Activated naive CD4-positive, alpha-beta T cell treated with anti-CD3 and anti-CD28 coated beads, Interleukin-2, amount 50 U/mL, for 24 hours (primary cell): ENCODE measurements around the gene MAML2.

Experiments used
- H3K27ac Mint-ChIP-seq: one replicate; pipeline ENCODE4 v1.8.0; 2021; ENCODE audit warnings: mild to moderate bottlenecking, mixed read lengths
- H3K27me3 Mint-ChIP-seq: one replicate; pipeline ENCODE4 v1.8.0; 2021; ENCODE audit warnings: mixed read lengths
- H3K36me3 Mint-ChIP-seq: one replicate; pipeline ENCODE4 v1.8.0; 2021; ENCODE audit warnings: mixed read lengths
- H3K4me1 Mint-ChIP-seq: one replicate; pipeline ENCODE4 v1.8.0; 2021; ENCODE audit warnings: mixed read lengths
- H3K4me3 Mint-ChIP-seq: one replicate; pipeline ENCODE4 v1.8.0; 2021; ENCODE audit warnings: mild to moderate bottlenecking, mixed read lengths
- H3K9me3 Mint-ChIP-seq: one replicate; pipeline ENCODE4 v1.8.0; 2021; ENCODE audit warnings: mixed read lengths

The MAML2 gene

DNA sequence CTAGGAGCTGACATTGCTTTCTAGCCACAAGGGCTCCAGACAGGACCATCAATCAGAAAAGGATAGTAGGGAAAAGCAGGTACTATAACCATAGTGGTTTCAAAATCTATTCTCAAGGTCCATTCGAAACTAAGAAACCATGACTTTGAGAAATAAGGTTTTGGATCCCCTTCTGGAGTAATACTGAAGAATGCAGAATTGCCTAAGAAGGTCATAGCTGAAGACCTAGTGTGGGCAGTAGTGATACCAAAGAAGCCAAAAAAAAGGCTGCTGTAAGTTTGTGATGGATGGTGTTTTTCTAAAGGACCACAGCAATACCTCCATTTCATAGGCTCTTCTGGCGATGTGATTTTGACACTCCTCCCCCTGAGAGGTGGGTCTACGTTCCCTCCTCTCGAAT lies 163.1 kb downstream of the MAML2 start:
- H3K9me3 Mint-ChIP-seq: no peaks in the 10 kb centered on the region
- no peak overlapping the region for H3K4me3 Mint-ChIP-seq
- peaks cover 27% of the 10 kb centered on the region for H3K36me3 Mint-ChIP-seq
- H3K27ac Mint-ChIP-seq: peak overlapping the region; percentile 72
- peaks cover 91% of the 10 kb centered on the region for H3K4me1 Mint-ChIP-seq
- H3K27me3 Mint-ChIP-seq: no peaks in the 10 kb centered on the region

DNA sequence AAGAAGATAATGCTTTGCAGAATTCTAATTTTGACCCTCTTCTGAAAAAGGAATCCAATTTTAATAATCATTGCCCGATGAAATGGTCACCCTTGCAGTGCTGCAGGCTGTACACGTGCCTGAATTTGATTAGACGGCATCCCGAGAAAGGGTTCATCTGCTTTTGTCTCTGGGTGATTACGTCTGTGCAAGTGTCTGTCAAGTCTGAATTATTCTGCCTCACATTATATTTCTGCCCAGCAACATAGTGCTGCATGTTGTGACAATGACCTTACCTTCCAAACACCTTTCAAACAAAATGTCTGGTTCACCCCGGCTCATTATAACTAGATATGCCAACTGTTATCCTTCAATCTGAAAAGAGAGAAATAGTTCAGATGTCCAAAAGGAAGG lies 164.1 kb downstream of the MAML2 start:
- Mint-ChIP-seq H3K27me3 (no peaks in the 10 kb centered on the region), H3K9me3 (no peaks in the 10 kb centered on the region), H3K36me3 (peaks cover 27% of the 10 kb centered on the region), H3K4me3 (no peak overlapping the region), H3K27ac (peak overlapping the region; percentile 2), H3K4me1 (peaks cover 97% of the 10 kb centered on the region)

DNA sequence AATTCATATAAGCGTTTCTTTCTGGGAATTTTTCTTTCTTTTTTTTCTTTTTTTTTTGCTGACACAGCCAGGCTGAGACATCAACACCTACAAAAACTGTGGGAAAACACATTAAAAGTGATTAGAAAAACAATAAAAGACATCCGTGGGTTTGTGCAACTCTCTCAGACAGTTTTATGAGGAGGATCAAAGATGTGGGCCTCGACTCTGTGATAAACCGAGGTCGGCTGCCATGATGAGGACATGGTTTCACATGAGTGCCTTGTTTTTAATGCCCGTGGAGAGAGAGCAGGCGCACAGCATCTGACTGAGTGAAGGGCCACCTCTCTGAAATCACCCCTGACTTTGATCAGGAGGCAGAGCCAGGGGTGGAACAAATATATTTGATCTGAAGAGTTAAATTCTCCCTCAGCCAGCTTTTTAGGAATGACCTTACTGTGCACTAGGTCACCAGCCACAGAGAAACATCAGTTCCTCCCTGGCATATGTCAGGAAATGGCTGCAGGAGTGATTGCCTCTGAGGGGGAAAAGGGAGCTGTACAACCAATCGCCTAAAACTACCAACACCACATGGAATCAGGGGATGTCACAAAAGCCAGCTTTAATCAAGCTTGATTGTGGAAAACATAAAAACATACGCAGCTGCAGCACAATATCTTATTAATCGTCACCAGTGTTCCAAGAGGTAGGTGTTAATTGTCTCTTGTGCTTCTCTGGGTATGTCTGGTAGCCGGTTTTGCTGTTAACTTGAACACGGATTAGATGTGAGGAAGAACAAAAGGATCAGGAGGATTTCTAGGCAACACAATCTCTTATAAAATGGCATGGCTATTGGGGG lies 164.7 kb downstream of the MAML2 start:
- no peaks in the 10 kb centered on the region for H3K27me3 Mint-ChIP-seq
- H3K36me3 Mint-ChIP-seq: peaks cover 27% of the 10 kb centered on the region
- no peaks in the 10 kb centered on the region for H3K9me3 Mint-ChIP-seq
- peaks cover 97% of the 10 kb centered on the region for H3K4me1 Mint-ChIP-seq
- H3K27ac Mint-ChIP-seq: peak overlapping the region; percentile 84
- H3K4me3 Mint-ChIP-seq: peak overlapping the region; percentile 51

DNA sequence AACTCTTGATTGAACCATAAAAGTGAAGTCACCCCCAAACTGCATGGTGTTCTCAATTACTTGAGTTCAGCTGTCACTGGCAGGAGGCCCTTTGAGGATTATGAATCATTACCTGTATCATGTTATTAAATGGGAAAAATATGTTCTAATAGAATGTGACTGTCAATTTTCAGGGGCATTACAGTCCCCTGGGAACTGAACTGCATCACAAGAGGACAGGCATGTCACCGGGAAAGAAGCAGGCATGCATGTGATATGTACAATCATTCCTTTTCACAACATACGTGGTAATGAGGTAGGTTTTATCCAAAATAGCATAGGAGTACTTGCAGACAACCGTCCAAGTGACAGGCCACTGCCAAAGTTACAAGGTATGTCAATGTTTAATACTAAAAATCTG lies 165.8 kb downstream of the MAML2 start:
- Mint-ChIP-seq H3K36me3 (peaks cover 29% of the 10 kb centered on the region), H3K9me3 (no peaks in the 10 kb centered on the region), H3K4me3 (no peak overlapping the region), H3K27ac (peak overlapping the region; percentile 77), H3K27me3 (no peaks in the 10 kb centered on the region), H3K4me1 (peaks cover 98% of the 10 kb centered on the region)

DNA sequence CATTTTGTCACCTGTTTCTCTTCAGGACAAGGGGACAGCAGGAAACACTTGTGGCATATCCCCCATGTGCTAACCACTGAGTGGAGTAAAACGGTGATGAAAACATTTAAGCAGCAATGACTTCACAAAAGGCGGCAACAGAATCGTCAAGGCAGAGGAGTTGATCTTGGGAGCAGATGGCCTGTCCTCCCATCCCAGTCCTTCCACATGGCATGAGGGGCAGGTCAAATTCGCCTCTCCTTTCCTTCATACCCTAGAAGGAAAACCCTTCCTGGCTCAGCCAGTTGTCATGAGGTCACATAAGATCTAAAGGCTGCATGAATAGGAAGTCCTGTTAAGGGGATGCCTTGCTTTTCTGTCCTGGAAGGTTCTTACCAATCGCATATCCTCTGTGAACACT lies 169.1 kb downstream of the MAML2 start:
- Mint-ChIP-seq H3K4me1 (peaks cover 93% of the 10 kb centered on the region), H3K27me3 (no peaks in the 10 kb centered on the region), H3K36me3 (peaks cover 29% of the 10 kb centered on the region), H3K9me3 (no peaks in the 10 kb centered on the region), H3K27ac (peak overlapping the region; percentile 63), H3K4me3 (no peak overlapping the region)

DNA sequence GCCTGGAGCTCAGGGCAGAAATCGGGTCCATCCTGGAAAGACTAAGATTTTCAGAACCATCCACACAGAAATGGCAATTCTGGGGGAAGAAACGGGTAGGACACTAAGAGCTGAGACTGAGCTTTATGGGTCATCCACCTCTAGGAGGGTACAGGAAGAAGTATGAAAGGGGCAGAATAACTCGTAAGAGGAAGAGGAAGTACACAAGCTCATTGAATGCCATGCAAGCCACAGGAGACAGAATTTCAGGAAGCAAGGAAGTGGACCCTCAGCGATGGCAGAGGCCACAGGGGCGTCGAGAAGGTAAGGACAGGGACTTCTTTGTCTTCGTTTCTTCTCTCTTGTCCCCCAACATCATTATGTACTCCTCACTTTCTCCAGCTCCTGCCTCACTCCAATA lies 169.6 kb downstream of the MAML2 start:
- Mint-ChIP-seq H3K27ac (peak overlapping the region; percentile 63), H3K4me3 (no peak overlapping the region), H3K4me1 (peaks cover 93% of the 10 kb centered on the region), H3K36me3 (peaks cover 27% of the 10 kb centered on the region), H3K27me3 (no peaks in the 10 kb centered on the region), H3K9me3 (no peaks in the 10 kb centered on the region)

DNA sequence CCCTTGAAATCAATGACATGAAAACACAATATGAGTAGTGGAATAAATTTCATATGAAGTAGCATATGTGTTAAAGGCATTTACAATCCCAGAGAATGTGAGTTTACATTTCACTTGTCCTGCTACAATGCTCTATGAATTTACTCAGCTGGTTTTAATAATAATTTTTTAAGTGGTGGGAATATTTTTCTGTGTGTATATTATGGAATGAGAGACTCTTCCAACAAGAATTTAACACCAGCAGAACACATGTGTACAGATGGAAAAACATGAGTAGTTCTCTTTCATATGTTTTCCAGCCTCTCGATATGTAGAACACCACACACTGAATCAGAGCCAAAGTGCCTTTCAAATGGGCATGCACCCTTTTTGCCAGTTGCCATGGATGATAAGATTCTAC lies 170.4 kb downstream of the MAML2 start:
- H3K27me3 Mint-ChIP-seq: no peaks in the 10 kb centered on the region
- H3K9me3 Mint-ChIP-seq: no peaks in the 10 kb centered on the region
- peak overlapping the region; percentile 63 for H3K27ac Mint-ChIP-seq
- peaks cover 93% of the 10 kb centered on the region for H3K4me1 Mint-ChIP-seq
- H3K36me3 Mint-ChIP-seq: peaks cover 23% of the 10 kb centered on the region
- no peak overlapping the region for H3K4me3 Mint-ChIP-seq

DNA sequence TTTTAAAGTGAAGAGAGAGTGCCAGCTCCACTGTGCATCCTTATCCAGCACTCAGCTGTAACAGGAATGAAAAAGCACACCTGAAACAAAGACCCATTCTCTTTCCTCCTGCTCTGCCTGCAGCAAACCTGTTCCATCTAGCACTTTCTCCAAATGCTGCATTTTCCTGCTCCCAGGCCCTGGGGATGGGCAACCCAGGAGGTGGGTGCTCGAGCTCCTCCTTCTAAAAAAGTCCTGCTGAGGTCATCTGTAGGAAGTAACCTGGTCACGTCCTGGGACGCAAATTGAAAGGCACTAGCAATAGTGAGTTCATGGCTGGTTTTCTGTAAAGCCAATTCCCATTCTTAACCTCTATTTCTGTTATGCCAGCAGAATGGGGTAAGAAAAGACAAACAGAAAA lies 173.7 kb downstream of the MAML2 start:
- Mint-ChIP-seq H3K9me3 (no peaks in the 10 kb centered on the region), H3K27ac (peak overlapping the region; percentile 90), H3K27me3 (no peaks in the 10 kb centered on the region), H3K36me3 (peaks cover 15% of the 10 kb centered on the region), H3K4me3 (no peak overlapping the region), H3K4me1 (peaks cover 92% of the 10 kb centered on the region)

DNA sequence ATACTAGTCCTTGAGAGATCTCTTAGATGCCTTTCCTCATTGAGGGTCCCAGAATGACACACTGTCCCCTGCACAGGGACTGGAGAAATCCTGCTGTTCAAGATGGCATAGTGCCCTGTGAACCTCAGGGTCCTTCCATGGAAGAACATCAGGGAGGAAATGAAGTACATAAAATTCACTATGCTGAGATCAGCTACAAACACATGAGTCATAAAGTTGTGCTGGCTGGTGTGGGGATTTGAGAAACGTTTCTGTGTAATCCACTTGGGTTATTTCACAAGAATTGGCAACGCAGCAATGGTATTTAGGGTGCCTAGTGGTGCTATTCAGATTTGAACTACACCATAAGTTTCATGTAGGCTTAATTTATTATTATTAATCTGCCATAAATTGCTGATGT lies 174.4 kb downstream of the MAML2 start:
- Mint-ChIP-seq H3K4me1 (peaks cover 91% of the 10 kb centered on the region), H3K27me3 (no peaks in the 10 kb centered on the region), H3K9me3 (no peaks in the 10 kb centered on the region), H3K4me3 (no peak overlapping the region), H3K36me3 (peaks cover 13% of the 10 kb centered on the region), H3K27ac (peak overlapping the region; percentile 90)

DNA sequence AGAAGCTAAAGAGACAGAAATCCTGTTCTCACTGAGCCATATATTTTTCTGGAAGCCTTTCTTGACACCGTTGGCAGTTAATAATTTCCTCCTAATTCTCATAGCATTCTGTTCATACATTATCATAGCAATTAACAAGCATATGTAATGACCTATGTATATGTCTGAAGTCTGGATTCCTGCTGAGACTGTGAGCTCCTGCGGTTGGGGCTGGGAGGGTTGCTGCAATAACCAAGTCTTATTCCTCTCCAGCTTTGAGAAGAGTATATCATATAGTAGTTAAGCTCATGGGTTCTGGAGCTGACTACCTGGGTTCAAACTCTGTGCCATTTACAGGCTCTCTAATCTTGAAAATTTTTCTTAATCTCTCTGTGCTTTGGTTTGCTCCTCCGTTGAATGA lies 175.2 kb downstream of the MAML2 start:
- H3K4me1 Mint-ChIP-seq: peaks cover 91% of the 10 kb centered on the region
- H3K4me3 Mint-ChIP-seq: peak overlapping the region; percentile 58

DNA sequence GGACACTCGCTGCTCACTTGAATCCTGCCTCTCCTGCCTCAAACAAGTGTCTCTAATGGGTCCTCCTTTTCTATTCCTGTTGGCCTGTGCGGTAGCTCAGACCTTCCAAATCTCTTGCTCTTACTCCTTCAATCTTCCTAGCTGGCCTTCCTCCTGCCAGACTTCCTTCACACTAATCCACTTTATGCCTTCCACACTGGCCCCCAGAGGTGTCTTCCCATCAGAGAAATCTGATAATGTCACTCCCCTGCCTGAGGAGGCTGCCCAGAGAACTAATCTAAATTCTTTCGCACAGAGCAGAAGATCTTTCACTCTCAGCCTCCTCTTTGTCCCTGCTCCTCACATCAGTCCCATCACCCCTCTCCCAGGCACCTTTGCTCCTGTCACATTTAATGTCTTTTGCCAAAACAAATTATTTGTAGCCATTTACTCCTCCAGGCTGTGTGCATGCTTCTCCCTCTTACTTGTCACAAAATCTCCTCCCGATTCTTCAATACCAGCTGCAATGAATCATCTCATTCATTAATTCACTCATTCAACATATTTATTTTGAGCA lies 175.7 kb downstream of the MAML2 start:
- Mint-ChIP-seq H3K4me1 (peaks cover 87% of the 10 kb centered on the region), H3K27ac (peak overlapping the region; percentile 81)

More for the DNA sequence above, 175.2 kb downstream of the MAML2 start:
- no peaks in the 10 kb centered on the region for H3K9me3 Mint-ChIP-seq
- H3K36me3 Mint-ChIP-seq: peaks cover 15% of the 10 kb centered on the region
- peak overlapping the region; percentile 81 for H3K27ac Mint-ChIP-seq
- H3K27me3 Mint-ChIP-seq: no peaks in the 10 kb centered on the region

DNA sequence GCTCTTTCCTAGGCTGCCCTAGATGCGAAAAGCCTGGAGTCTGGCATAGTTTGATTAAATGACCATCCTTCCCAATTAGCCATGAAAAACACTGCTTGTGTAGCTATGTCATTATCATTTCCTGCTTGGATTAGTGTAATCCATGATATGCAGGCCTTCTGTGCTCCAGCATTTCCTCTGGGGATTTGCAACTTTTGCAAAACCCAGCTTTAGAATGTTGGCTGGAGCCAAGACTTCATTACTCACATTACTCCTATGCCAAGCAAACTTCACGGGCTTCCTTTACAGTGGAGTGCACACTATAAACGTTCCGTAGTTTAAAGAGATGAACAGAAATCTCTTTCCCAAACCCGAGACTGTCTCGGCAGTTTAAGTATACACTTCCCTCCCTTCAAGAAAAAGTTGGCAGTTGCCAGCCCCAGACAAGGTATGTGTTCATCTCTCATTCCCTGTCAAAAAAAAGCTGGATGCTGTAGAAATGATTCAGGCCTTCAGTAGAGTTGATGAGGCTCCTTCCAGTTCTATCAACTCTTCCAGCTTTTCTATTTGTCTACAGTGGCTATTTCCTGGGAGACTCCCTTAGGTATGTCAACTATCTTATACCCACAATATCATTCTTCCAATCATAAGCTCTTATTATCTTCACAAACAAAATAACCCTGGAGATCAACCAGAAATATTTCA lies 180.0 kb downstream of the MAML2 start:
- Mint-ChIP-seq H3K27ac (peak overlapping the region; percentile 66), H3K9me3 (no peaks in the 10 kb centered on the region), H3K4me3 (no peak overlapping the region), H3K36me3 (peaks cover 17% of the 10 kb centered on the region), H3K4me1 (peaks cover 85% of the 10 kb centered on the region), H3K27me3 (no peaks in the 10 kb centered on the region)

More for the DNA sequence above, 175.7 kb downstream of the MAML2 start:
- peaks cover 15% of the 10 kb centered on the region for H3K36me3 Mint-ChIP-seq
- no peaks in the 10 kb centered on the region for H3K27me3 Mint-ChIP-seq
- H3K4me3 Mint-ChIP-seq: peak overlapping the region; percentile 58
- no peaks in the 10 kb centered on the region for H3K9me3 Mint-ChIP-seq

DNA sequence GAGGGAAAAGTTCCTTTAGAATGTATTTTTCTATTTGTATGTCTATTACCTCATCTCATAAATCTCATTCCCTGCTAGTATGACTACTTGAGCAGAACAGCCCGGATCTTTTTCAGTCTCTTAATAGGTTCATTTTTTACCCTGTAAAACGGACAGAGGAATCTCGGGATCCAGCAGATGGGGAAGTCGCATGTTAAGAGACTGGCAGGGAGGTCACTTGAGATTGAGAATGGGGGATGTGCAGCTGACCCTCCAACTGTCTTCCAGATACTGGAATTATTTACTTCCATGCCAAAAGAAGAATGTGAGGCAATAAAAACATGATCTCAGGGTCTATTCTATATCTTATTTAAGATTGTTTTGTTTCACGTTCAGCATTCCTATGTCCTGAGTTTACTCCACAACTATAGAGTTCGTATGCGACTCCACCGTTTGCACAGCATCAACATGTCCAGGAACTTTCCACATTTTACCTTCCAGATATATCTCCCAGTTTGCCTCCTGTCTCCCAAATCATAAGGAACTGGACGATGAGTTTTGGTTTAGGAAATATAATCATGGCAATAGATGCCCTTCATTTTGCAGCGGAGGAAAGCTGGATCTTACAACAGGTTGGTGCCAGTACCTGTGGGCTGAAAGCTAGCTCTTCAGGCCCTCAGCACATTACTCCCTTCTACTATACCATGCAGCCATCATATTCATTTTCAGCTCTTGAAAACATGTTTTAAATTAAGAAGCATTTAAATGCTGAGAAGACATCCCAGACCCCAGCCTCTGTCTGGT lies 181.5 kb downstream of the MAML2 start:
- Mint-ChIP-seq H3K4me3 (no peak overlapping the region), H3K4me1 (peaks cover 85% of the 10 kb centered on the region), H3K36me3 (peaks cover 17% of the 10 kb centered on the region)

DNA sequence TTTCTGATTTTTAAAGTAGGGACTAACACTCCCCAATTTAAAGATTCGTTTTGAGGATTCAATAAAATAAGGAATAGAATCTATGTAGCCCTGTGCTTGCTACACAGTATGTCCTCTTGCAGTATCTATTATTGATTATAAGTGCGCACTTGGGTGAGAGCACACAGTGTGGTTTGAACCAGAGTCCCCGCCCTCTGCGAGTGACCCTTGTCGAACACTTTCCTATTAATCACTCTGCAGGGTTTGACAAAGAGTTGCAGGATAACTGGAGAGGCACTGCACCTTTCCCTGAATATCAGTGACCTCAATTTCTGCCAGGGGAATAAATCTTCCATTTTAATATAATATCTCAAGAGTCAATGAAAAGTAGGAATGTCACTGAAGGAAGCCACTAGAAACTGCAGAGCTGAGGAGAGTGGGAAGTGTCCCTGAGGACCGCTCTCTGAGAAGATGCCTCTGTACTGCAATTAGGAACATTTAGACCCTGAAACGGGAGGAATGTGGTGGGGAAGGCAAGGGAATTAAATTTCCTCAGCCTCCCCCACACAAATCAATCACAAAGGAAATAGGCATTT lies 182.2 kb downstream of the MAML2 start:
- Mint-ChIP-seq H3K9me3 (no peaks in the 10 kb centered on the region), H3K27me3 (no peaks in the 10 kb centered on the region), H3K4me3 (no peak overlapping the region), H3K4me1 (peaks cover 85% of the 10 kb centered on the region), H3K36me3 (peaks cover 17% of the 10 kb centered on the region), H3K27ac (peak overlapping the region; percentile 21)

More for the DNA sequence above, 181.5 kb downstream of the MAML2 start:
- no peaks in the 10 kb centered on the region for H3K9me3 Mint-ChIP-seq
- H3K27ac Mint-ChIP-seq: peak overlapping the region; percentile 23
- no peaks in the 10 kb centered on the region for H3K27me3 Mint-ChIP-seq

DNA sequence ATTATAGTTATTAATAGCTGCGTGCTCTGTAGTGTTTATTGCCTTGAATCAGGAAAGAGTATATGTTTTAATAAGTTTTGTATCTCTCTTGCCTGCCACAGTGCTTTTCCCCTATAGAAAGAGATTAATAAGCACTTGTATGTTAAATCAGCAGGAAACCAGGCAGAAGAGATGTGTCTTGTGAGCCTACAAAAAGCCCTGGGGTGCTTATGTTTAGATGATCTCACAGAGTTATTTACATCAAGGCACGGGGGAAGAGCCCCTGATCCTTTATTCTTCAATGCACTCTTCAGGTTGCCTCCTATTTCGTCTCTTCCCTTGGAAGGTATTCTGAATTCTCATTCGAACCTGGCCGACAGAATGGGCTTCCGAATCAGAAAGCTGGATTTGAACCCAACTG lies 183.0 kb downstream of the MAML2 start:
- peak overlapping the region; percentile 21 for H3K27ac Mint-ChIP-seq
- peaks cover 87% of the 10 kb centered on the region for H3K4me1 Mint-ChIP-seq

More for the DNA sequence above, 183.0 kb downstream of the MAML2 start:
- Mint-ChIP-seq H3K9me3 (no peaks in the 10 kb centered on the region), H3K27me3 (no peaks in the 10 kb centered on the region), H3K4me3 (no peak overlapping the region), H3K36me3 (peaks cover 17% of the 10 kb centered on the region)
